ENCODE data around the gene NLK.

The NLK gene

GRCh38 chr17:28042657-28042720 lies at the start of gene NLK:
Gene NLK, plus strand, starts transcription at chr17:28042677. Its CDS starts 197 bp downstream, at chr17:28042874.
- in situ Hi-C loops (cut with HindIII; ENCODE audit: low sequenced_read_pairs): no loop called here

GRCh38 chr17:27993161-27993695 lies 49.2 kb upstream of the NLK start:
- TF ChIP-seq CTCF (IDR thresholded peaks at IDR 0.05; ENCODE audit: low read depth, low read length): no peak
- in situ Hi-C loops (cut with HindIII; ENCODE audit: low sequenced_read_pairs): no loop called here
- DNase-seq (ENCODE audit: low read depth, low spot score): no peak

More at GRCh38 chr17:28042657-28042720, at the start of gene NLK:
- no peak for DNase-seq (ENCODE audit: low read depth, low spot score)
- TF ChIP-seq CTCF (IDR thresholded peaks at IDR 0.05; ENCODE audit: low read depth, low read length): no peak
- peak within 1 kb of the TSS; percentile 89 for H3K4me3 ChIP-seq (ENCODE audit: low read depth, low read length)

GRCh38 chr17:27993723-27994310 lies 48.7 kb upstream of the NLK start:
- no peak for TF ChIP-seq CTCF (IDR thresholded peaks at IDR 0.05; ENCODE audit: low read depth, low read length)
- H3K4me3 ChIP-seq (ENCODE audit: low read depth, low read length): no peak overlapping the region
- in situ Hi-C loops (cut with HindIII; ENCODE audit: low sequenced_read_pairs): no loop called here
- no peak for DNase-seq (ENCODE audit: low read depth, low spot score)

More at GRCh38 chr17:27993161-27993695, 49.2 kb upstream of the NLK start:
- H3K4me3 ChIP-seq (ENCODE audit: low read depth, low read length): no peak overlapping the region

GRCh38 chr17:27994586-27994985 lies 47.9 kb upstream of the NLK start:
- TF ChIP-seq CTCF (IDR thresholded peaks at IDR 0.05; ENCODE audit: low read depth, low read length): no peak
- no peak overlapping the region for H3K4me3 ChIP-seq (ENCODE audit: low read depth, low read length)
- in situ Hi-C loops (cut with HindIII; ENCODE audit: low sequenced_read_pairs): no loop called here
- no peak for DNase-seq (ENCODE audit: low read depth, low spot score)

- no peak for DNase-seq (ENCODE audit: low read depth, low spot score)
- no peak overlapping the region for H3K4me3 ChIP-seq (ENCODE audit: low read depth, low read length)
- TF ChIP-seq CTCF (IDR thresholded peaks at IDR 0.05; ENCODE audit: low read depth, low read length): no peak
- in situ Hi-C loops (cut with HindIII; ENCODE audit: low sequenced_read_pairs): no loop called here
Measured at GRCh38 chr17:27995554-27995953, 46.9 kb upstream of the NLK start.

- no peak for TF ChIP-seq CTCF (IDR thresholded peaks at IDR 0.05; ENCODE audit: low read depth, low read length)
- H3K4me3 ChIP-seq (ENCODE audit: low read depth, low read length): no peak overlapping the region
- in situ Hi-C loops (cut with HindIII; ENCODE audit: low sequenced_read_pairs): no loop called here
- DNase-seq (ENCODE audit: low read depth, low spot score): no peak
Measured at GRCh38 chr17:27996202-27997043, 46.1 kb upstream of the NLK start.

Data from astrocyte of the spinal cord (primary cell).